OCI-LY1 (cell line): ENCODE measurements around the gene PGA5.

Experiments
- EZH2 ChIP-seq: fragments of 200-600 bp; sonication (generic), shearing (Covaris generic); IDR thresholded peaks from 2 replicates; pipeline ENCODE4 v1.8.0; 2017; ENCODE audit warnings: borderline replicate concordance, mixed run types, mild to moderate bottlenecking, antibody characterized with exemption, low read length, moderate library complexity, mixed read lengths
- TF ChIP-seq, protein P1 (sequence below): fragments of 200-600 bp; sonication (generic), shearing (Covaris generic); IDR thresholded peaks from 2 replicates; pipeline ENCODE4 v1.5.1; 2017; ENCODE audit warnings: mild to moderate bottlenecking, antibody characterized with exemption, low read length, moderate library complexity, mixed read lengths

DNA sequence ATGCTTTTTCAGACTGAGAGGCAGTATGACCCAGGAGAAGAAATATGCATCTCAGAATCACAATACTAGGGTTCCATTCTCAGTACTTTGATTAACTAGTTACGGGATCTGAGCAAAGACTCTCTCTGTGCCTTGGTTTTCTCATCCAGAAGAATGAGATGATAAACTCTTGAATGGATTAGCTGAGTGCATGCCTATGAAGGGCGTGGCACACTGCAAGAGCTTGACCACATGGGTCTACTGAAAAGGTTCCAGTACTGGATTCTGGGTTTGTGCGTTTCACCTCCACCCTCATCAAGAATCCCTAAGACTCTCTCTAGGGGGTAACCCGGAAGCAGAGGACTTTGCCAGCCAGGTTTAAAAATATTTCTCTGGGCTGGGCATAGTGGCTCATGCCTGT, 25.6 kb downstream of the PGA5 start:
- TF ChIP-seq EZH2, result no peak
- TF ChIP-seq, protein P1, sequence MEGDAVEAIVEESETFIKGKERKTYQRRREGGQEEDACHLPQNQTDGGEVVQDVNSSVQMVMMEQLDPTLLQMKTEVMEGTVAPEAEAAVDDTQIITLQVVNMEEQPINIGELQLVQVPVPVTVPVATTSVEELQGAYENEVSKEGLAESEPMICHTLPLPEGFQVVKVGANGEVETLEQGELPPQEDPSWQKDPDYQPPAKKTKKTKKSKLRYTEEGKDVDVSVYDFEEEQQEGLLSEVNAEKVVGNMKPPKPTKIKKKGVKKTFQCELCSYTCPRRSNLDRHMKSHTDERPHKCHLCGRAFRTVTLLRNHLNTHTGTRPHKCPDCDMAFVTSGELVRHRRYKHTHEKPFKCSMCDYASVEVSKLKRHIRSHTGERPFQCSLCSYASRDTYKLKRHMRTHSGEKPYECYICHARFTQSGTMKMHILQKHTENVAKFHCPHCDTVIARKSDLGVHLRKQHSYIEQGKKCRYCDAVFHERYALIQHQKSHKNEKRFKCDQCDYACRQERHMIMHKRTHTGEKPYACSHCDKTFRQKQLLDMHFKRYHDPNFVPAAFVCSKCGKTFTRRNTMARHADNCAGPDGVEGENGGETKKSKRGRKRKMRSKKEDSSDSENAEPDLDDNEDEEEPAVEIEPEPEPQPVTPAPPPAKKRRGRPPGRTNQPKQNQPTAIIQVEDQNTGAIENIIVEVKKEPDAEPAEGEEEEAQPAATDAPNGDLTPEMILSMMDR, result no peak
